ENCODE results near the gene LAMB1.

DNA sequence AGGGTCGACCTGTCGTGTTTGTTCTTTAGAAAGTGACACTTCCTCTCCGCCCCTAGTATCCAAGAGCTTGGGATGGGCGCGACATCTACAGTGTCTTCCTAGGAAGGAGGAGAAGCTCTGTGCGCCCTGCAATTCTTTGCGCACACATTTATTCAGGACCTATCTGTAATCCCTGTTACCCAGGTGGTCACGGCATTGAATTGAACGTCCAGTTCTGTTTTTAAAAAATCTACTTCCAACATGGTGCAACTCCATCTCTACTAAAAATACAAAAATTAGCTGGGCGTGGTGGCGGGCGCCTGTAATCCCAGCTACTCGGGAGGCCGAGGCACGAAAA, 606 bp upstream of the LAMB1 start:
- TF ChIP-seq POLR2A (IDR thresholded peaks at IDR 0.05) = no peak
- TF ChIP-seq, protein P1, sequence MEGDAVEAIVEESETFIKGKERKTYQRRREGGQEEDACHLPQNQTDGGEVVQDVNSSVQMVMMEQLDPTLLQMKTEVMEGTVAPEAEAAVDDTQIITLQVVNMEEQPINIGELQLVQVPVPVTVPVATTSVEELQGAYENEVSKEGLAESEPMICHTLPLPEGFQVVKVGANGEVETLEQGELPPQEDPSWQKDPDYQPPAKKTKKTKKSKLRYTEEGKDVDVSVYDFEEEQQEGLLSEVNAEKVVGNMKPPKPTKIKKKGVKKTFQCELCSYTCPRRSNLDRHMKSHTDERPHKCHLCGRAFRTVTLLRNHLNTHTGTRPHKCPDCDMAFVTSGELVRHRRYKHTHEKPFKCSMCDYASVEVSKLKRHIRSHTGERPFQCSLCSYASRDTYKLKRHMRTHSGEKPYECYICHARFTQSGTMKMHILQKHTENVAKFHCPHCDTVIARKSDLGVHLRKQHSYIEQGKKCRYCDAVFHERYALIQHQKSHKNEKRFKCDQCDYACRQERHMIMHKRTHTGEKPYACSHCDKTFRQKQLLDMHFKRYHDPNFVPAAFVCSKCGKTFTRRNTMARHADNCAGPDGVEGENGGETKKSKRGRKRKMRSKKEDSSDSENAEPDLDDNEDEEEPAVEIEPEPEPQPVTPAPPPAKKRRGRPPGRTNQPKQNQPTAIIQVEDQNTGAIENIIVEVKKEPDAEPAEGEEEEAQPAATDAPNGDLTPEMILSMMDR (IDR thresholded peaks at IDR 0.05) = no peak

All from breast epithelium (tissue), 3 donors.